Activated CD8-positive, alpha-beta memory T cell treated with anti-CD3 and anti-CD28 coated beads, Interleukin-2, amount 50 U/mL, for 4 hours (primary cell): ENCODE results near the gene RAB31.
"Not testable (repeated sequence)": the region's sequence is repeated elsewhere in the genome, so short reads cannot be mapped to it uniquely, and the experiment has no call there.

Experiments used
- DNase-seq: peaks from one replicate; pipeline ENCODE4 v3.0.0-alpha.2; 2020

RAB31 gene

DNA sequence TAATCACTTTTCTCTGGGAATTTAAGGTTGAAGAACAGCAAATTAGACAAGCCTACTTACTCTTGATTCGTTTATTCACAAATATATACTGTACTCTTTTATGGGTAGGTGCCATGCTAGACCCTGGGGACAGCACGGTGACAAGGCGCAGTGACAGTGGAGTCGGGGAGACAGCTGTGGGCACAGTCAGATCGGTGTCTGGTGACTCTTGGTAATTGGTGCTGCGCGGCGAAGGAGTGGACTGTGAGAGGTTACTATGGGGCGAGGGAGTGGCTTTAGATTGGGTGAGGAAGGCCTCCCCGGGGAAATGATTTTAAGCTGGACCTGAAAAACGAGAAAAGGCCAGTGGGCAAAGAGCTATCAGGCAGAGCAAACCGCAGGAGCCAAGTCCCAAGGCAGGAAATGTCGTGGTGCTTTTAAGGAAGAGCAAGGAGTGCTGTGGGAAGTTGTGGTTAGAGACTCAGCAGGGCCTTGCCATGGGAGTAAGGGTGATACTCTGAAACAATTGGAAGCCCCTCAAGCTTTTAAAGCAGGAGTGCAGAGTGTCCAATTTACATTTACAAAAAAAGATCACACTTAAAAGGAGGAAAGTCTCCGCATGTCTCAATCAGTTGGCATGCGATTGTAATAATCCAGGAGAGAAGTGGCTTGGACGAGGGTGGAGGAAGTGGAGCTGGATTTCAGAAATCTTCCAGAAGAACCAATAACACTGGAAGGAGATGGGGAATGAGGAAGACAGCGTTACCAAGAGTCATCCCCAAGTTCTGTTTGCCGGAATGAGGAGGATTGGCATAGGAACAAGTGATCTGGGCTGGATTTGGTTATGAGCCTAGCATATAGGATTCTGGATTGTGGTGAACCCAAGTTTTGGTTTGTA is 141.5 kb downstream of the RAB31 start:
- DNase-seq = no peak

DNA sequence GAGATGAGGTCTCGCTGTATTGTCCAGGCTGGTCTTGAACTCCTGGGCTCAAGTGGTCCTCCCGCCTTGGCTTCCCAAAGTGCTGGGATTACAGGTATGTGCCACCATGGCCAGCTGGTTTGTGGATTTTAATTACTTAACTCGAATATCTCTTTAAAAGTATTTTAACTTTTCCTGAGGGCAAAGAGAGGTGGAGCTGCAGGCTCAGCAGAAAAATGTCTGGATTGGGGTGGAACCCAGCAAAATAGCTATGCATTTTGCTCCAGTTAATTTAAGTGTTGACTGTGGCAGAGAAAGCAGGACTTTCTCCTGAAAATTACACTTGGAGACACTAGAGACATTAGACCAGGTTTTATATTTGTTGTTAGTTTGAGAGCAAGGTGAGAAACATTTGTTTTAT is 142.2 kb downstream of the RAB31 start:
- DNase-seq = no peak

DNA sequence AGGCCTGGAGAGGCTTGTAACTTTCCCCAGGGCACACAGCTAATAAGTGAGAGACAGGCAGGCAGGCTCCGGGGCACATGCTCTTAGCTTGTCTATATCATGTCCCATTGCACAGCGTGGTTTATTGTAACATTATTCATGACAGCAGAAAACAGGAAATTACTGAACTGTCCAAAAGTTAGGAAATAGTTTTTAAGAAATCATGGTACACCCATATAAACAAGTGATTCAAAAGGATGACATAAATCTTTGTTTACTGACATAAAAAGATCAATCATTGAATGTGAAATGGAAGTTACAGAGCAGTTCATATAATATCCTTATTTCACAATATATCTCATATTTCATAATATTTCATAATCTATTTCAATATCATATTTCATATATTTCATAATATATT is 143.4 kb downstream of the RAB31 start:
- no peak for DNase-seq

DNA sequence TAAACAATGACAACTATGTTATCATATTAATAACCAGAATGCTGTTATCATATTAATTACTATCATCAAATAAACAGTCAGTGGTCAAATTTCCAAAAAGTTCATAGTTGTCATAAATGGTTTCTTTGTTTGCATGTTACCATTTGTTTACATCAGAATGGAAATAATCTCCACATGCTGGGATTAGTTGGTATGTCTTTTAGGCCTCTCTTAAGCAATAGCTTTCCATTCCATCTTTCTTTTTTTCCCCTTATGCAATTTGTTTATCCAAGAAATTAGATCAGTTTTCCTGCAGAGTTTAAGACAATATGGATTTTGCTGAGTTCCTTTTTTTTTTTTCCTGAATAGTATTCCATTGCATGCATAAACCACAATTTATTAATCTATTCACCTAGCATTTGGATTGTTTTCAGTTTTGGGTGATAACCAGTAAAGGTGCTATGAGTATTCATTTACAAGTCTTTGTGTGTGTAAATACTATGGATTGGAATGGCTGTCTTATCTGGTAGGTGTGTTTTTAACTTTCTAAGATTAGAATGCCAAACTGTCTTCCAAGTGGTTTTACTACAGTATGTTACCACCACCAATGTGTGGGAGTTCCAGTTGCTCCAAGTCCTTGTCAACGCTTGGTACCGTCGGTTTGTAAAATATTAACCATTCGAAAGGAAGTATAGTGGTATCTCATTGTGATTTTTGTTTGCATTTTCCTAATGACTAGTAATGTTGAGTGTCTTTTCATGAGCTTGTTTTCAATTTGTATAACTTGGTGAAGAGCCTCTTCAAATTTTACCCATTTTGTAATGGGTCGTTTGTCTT is 144.4 kb downstream of the RAB31 start:
- no peak for DNase-seq

DNA sequence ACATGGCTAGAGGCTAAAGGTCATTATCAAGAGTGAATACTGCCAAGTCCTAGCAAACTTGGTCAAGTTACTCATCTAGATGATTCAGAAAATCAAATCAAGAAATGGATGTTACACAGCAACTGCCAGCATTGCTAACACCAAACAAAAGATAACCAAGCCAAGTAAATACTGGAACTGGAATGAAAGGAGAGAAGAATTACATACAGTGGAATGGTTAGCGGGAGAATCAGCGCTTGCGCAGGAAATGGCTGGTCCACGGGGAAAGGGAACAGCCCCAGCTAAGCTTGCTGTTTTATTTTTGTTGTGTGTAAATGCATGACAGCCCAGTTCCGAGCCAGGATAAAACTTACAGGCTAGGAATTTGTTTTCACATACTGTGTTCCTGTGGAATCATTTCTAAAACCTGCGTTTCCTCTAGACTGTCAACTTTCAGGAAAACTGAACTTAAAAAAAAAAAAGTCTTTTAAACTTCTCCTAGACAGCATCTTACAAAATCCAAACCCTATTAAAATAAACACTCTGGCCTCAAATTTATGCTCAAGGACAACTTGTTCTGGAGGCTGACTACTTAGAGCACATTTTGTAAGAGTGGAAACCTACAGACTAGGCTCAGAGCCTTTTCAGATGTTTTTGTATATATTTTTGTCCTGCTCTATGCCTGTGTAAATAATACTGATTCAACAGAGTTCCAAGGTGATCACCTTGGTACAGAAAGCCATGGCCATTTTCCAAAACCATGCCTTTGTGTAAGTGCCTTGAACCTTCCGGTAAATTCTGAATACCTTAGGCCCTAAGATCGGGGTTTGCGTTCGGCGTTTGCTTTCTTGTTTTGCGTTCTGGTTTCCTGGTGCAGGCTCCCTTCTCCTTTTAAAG is 146.9 kb downstream of the RAB31 start:
- no peak for DNase-seq

DNA sequence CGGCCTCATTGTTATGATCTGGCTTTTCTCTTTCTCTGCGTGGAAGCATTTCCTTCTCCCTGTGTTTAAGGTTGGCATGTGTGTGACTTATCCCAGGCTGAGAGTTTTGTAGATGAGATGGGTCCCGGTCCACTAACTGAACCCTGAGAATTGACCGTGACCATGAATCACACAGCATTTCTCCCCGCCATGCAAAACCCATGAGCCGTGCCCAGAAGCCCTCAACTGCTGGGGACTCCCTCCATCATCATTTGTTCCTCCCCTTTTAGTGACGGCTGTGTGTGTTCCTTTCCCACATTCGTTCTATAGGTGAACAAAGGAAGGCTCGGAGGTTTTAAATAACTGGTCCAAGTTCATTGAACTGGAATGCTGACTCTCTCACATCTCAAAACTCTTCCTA is 147.6 kb downstream of the RAB31 start:
- no peak for DNase-seq

DNA sequence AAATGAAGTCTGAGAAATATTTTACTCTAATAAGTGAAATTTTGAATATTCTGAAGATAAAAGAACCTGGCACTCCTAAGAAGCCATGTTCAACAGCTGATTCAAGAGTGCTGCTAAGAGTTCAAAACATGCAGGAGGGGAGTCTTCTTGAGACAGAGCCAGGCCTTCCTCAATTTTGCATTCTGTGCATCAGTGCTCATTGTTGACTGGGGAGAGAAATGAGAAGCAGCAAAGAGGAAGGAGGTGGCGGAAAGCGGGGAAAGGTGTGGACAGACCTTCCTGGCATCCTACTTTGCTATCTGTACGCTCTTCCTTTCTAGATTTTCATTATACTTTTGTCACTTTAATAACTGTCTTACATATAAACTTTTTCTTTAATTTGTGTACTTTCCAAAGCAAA is 148.0 kb downstream of the RAB31 start:
- no peak for DNase-seq

DNA sequence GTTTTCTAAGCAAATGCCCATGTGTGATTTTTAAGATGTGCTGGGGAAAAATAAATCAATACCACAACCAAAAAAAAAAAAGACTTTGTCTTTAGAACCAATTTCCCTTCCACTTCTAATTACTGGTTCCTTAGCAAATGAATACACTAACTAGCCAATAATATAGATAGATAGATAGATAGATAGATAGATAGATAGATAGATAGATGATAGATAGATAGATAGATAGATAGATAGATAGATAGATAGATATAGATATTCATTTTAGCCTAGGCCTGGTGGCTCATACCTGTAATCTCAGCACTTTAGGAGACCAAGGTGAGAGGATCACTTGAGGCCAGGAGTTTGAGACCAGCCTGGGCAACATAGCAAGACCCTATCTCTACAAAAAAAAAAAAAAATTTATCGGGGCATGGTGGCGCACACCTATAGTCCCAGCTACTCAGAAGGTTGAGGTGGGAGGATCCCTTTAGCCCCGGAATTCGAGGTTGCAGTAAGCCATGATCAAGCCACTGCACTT is 149.4 kb downstream of the RAB31 start:
- DNase-seq = not testable (repeated sequence)

DNA sequence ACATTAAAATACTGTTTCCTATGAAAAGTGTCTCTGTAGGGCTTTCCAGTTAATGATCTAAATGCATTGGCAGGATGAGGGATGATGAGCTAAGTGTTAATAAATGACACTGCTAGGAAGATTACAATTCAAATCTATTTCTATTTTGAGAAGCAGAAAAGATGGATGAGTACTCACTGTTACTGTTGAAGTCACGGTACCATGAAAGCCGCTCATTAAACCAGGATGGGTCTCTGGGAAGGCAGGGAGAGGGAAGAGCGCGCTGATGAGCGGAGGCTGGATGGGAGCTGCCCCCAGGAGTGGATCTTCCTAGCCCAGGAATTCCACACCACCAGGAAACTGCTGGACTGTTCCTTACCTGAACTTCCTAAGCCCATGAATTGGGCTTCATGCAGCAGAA is 150.5 kb downstream of the RAB31 start:
- no peak for DNase-seq

DNA sequence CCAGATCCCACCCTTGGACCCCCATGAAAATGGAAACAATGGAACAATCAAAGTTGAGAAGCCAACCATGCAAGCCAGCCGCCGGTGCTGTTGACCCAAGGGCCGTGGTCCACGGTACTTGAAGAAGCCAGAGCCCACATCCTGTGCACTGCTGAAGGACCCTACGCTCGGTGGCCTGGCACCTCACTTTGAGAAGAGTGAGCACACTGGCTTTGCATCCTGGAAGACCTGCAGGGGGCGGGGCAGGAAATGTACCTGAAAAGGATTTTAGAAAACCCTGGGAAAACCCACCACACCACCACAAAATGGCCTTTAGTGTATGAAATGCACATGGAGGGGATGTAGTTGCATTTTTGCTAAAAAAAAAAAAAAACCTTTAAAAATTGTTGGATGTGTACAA is 151.1 kb downstream of the RAB31 start:
- no peak for DNase-seq

DNA sequence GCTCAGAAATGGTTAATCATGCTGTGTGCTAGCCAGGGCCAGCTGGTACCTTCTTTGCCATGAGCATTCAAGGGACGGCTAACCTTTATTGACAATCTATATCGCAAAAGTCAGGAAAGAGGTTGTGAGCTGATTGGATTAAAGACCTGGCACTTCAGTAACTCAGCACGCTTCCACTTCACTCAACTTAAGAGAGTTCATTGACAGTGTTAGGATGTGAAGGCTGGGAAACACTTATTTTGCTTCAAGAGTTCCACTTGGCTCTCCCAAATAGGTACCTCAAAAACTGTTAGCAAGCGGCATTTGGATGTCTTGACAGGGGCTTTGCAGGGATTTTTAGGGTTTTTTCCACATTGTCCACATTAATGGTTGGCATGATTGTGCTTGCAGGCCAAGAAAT is 152.6 kb downstream of the RAB31 start:
- no peak for DNase-seq

DNA sequence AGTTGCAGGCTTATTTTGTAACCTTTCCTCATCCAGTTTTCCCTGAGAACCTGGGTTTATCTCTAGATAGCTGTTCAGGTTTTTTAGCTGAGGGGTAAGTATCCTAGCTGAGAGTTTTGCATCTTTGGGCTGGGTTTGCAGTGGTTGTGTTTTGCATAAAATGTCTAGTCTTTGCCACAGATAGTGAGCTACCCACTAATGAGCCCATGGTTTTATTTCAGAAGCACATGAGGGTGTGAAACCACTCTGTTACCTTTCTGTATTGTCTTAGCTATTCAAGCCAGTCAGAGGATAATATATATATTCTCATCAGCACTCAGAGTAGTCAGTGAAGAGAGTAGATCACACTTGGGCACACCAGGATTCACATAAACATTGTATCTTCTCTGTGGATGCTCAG is 153.1 kb downstream of the RAB31 start:
- DNase-seq = no peak

DNA sequence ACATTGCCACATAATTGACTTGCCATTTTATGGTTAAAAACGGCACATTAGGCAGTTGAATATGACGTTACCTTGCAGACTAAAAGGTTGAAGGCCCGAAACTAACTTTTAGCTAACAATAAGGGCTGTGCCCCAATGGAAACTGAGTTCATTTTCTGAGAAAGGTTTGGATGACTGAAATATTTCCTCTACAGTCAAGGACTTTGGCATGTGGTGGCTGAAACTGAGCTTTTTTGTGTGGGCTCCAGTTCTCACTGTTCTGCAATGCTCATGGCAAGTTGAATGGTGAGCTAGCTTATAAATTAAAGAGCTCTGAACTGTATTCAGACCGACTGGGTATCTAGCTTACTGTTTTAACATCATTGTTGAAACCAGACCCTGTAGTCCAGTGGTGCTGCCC is 153.8 kb downstream of the RAB31 start:
- no peak for DNase-seq

DNA sequence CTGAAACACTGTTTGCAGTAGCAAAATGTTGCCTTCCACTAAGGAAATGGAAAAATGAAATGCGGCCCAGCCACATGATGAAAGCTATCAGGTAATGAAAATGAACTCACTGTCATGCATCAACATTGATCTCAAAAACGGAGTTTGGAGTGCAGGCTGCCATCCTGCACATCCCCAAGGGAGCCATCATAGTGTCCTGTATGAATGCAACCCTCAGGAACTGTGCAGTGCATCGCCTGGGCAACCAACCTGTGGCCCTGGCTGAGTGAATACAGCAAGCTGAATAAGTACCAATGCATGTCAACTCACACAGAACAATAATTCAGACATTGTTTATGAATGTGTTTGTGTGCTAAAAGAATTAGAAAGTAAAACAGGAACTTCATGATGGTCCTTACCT is 154.6 kb downstream of the RAB31 start:
- no peak for DNase-seq

DNA sequence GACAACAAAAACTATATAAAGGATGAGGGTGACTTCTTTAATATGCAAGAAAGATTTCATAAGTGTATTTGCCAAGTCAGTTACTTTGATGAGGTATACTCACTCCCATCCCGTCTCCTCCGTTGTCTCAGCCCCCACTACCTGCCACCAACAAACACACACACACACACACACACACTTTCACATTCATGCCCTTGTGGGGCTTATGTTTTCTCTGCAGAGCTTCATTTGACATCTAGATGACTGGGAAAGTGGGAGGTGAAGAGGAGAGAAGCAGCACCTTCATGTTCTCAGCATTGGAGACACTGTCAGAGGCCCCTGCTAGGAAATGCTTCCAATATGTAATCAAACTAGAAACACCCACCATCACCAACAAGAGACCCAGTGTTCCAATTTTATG is 155.2 kb downstream of the RAB31 start:
- DNase-seq = no peak

DNA sequence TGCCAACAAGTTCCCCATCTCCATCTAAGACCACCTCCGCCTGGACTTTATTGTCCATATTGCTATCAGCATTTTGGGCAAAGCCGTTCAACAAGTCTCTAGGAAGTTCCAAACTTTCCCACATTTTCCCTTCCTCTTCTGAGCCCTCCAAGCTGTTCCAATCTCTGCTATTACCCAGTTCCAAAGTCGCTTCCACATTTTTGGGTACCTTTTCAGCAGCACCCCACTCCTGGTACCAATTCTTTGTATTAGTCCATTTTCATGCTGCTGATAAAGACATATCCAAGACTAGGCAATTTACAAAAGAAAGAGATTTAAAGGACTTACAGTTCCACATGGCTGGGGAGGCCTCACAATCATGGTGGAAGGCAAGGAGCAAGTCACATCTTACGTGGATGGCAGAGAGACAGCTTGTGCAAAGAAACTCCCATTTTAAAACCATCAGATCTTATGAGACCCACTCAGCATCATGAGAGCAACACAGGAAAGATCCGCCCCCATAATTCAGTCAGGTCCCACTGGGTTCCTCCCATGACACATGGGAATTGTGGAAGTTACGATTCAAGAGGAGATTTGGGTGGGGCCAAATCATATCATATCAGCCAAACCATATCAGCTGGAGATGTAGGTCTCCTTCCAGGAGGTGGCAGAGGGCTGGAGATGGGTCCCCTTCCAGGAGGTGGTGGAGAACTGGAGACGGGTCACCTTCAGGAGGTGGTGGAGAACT is 157.8 kb downstream of the RAB31 start:
- DNase-seq = no peak

DNA sequence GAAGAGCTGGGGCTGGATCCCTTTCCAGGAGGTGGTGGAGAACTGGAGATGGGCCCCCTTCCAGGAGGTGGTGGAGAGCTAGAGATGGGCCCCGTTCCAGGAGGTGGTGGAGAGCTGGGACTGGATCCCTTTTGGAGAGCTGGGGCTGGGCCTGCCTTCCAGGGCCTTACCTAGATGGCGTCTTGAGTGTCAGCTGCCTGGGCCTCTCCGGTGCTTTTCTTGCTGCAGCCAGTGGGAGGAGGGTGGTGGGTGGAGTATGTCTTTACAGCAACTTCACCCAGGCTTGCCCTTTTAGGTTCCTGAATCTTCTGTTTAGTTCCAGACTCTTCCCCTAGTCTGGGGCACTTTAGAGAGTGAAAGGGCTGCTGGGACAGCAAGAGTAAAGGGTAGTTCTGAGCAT is 158.5 kb downstream of the RAB31 start:
- no peak for DNase-seq

DNA sequence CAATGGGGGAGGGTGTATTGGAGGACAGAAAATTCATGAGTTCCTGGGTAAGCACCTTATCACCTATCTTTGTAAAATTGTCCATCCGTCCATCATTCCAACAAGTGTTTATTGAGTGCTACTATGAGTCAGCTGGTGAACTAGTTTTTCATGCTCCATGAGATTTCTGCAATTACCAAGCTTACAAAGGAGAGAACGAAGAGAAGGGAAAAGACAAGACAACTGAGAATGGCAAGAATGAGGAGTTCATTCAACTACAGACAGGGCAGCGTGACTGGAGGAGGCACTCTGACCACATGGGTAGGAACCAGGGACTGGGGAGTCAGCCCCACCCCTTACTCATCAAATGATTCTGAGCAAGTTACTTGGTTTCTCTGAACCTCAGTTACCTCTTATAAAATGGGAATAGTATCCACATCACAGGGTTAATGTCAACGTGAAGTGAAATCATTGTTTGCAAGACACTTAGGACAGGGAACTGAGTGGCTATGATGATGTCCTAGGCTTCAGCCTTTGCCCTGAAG is 159.0 kb downstream of the RAB31 start:
- no peak for DNase-seq

DNA sequence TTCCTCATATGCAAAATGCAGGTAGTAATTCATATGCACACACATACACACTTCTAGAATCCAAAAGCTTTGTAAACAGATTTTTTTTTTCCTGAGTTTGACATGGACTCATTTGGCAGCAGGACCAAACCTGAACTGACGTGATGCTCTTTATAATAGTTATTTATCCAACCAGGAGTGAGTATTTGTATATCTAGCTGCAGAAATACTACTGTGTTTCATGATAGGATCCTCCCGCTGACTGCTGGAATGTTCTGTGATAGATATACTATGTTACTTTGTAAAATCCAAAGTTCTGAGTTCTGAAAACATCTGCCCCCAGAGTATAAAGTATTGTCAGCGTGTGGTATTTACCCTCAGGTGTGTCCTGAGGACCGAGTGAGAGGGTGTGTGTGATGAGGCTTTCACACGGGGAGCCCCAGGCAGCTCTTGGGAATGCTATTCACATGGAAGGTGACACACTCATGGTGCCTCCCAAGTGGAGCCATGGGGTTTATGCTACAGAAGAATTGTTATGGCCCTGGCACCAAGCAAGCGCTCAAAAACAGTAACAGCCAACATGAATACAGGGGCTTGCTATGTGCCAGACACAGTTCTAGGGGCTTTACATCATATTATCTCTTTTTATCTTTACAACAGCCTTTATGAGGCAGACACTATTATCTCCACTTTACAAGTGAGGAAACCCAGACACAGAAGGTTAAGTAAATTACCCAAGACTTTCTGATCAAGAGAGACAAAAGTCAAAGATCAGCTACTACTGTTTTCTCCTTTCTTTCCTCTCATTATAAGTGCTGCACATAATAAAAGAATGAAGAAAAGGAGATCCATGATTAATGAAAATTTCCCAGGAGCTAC is 161.0 kb downstream of the RAB31 start:
- no peak for DNase-seq

DNA sequence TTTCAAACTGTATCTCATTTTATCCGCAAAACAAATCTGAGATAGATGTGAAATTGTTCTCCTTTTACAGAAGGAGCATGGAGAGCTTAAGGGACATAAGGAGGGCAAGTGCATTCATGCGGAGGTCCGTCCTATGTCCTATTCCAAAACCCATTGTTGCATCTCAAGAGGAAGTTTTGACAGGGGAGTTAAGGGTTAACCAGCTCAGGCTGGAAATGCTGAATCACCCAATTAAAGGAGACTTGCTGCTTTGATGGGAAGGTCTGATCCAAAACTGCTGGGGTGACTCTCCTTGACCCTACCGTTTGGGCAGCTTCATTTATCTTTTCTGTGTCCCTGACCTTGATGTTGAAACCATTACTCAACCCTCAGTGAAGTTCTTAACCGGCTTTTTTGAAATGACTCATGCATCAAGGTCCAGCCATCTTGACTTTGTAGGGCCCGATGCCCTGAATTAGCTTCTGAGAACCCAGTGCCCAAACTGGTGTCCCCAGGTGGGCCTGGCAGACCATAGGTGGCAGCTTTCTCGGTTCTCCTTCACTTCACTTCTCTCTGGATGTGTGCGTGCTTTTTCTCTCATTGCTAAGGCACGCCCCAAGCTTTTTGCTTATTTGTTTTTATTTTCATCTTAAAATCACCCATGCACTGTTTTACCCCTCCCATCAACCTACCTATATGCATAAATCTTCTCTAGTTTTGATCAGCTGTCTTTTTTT is 161.8 kb downstream of the RAB31 start:
- DNase-seq = no peak
